B cell (primary cell): ENCODE data around the gene CDH13. TPM values are rescaled to one million over a fixed set of nuclear protein-coding genes. Genes with fewer than 3 reads are reported as not detected.

Source experiments
- ATAC-seq: fragments of 200-7000 bp; cut with Tn5 transposase; one replicate; pipeline ENCODE4 v1.10.0; 2021; ENCODE audit warnings: low read depth, mild to moderate bottlenecking, moderate number of reproducible peaks, moderate library complexity
- CTCF ChIA-PET: fragments of 350-600 bp; sonication (Branson Sonifier 250); formaldehyde crosslinking; loops from one replicate; lab custom pipeline; 2021; ENCODE audit warnings: antibody characterized with exemption, inconsistent platforms; lab: Charles Lee
- POLR2A ChIA-PET: fragments of 350-600 bp; sonication (Branson Sonifier 250); formaldehyde crosslinking; loops from one replicate; lab custom pipeline; 2021; ENCODE audit warnings: antibody characterized with exemption; lab: Charles Lee
- DNase-seq: peaks from one replicate; pipeline ENCODE4 v3.0.0; 2013
- H2AFZ ChIP-seq: 2 replicates; pipeline ENCODE4 v1.6.1; 2012; ENCODE audit warnings: mild to moderate bottlenecking, low read depth, low read length; ENCODE audit not compliant: insufficient read depth, poor library complexity, severe bottlenecking
- H3K27ac ChIP-seq, 2 donors: 1 replicate in 1 of 2; 2 replicates in 1 of 2; pipeline ENCODE4 v1.5.1; 2012 to 2013; ENCODE audit warnings: low read length in 2 of 2, mild to moderate bottlenecking in 2 of 2, moderate library complexity in 1 of 2
- H3K27me3 ChIP-seq, 4 experiments: fragments of 200-600 bp in 1 of 4; sonication (generic) in 1 of 4; replicated peaks in 1 of 4; 1 replicate in 2 of 4; 2 replicates in 2 of 4; pipeline versions ENCODE4 v1.6.1 to v1.7.0; 2013 to 2016; ENCODE audit warnings: low read length in 3 of 4, mild to moderate bottlenecking in 2 of 4, mixed read lengths in 1 of 4, moderate library complexity in 1 of 4; ENCODE audit not compliant: insufficient read depth in 4 of 4, control insufficient read depth in 3 of 4; ENCODE audit errors: control extremely low read depth in 1 of 4
- H3K36me3 ChIP-seq, 2 experiments: replicated peaks in 1 of 2; 1 replicate in 1 of 2; 2 replicates in 1 of 2; pipeline versions ENCODE4 v1.6.1 to v1.7.1; 2013; ENCODE audit warnings: low read length in 1 of 2; ENCODE audit not compliant: insufficient read depth in 2 of 2, control insufficient read depth in 1 of 2; ENCODE audit errors: control extremely low read depth in 1 of 2, extremely low read depth in 1 of 2
- H3K4me1 ChIP-seq, 2 donors: fragments of 200-600 bp in 1 of 2; sonication (generic) in 1 of 2; 1 replicate in 1 of 2; 2 replicates in 1 of 2; pipeline versions ENCODE4 v1.5.1 to v1.6.1; 2013 to 2017; ENCODE audit warnings: low read length in 2 of 2; ENCODE audit not compliant: control insufficient read depth in 2 of 2, insufficient read depth in 2 of 2
- H3K4me2 ChIP-seq: replicated peaks from 2 replicates; pipeline ENCODE3; 2012; ENCODE audit warnings: mild to moderate bottlenecking, low read depth, low read length; ENCODE audit not compliant: poor library complexity, severe bottlenecking
- H3K4me3 ChIP-seq, 5 experiments: fragments of 200-600 bp in 1 of 5; sonication (generic) in 1 of 5; 1 replicate in 3 of 5; 2 replicates in 2 of 5; pipeline versions ENCODE4 v1.5.1 to v1.7.0; 2011 to 2016; ENCODE audit warnings: low read length in 4 of 5, mild to moderate bottlenecking in 4 of 5, low read depth in 2 of 5, control low read depth in 1 of 5, moderate library complexity in 1 of 5; ENCODE audit not compliant: insufficient read depth in 1 of 5; ENCODE audit errors: control extremely low read depth in 1 of 5, extremely low read depth in 1 of 5
- H3K79me2 ChIP-seq: fragments of 200-600 bp; sonication (generic); one replicate; pipeline ENCODE4 v1.6.0; 2016; ENCODE audit warnings: low read length; ENCODE audit not compliant: control insufficient read depth, insufficient read depth
- H3K9ac ChIP-seq: fragments of 200-600 bp; sonication (generic); 2 replicates; pipeline ENCODE4 v1.6.1; 2017; ENCODE audit warnings: mild to moderate bottlenecking, low read length, moderate library complexity
- H3K9me3 ChIP-seq, 3 donors: one replicate each; pipeline versions ENCODE4 v1.6.1 to v1.7.1; 2013; ENCODE audit warnings: low read length in 2 of 3; ENCODE audit not compliant: control insufficient read depth in 2 of 3, insufficient read depth in 1 of 3; ENCODE audit errors: control extremely low read depth in 1 of 3
- H4K20me1 ChIP-seq: 2 replicates; pipeline ENCODE4 v1.6.0; 2012; ENCODE audit warnings: mild to moderate bottlenecking, low read length; ENCODE audit not compliant: insufficient read depth, control insufficient read depth, poor library complexity, severe bottlenecking
- H3K27ac Mint-ChIP-seq: one replicate; pipeline ENCODE4 v1.8.0; 2021; ENCODE audit warnings: mixed read lengths
- H3K27me3 Mint-ChIP-seq: one replicate; pipeline ENCODE4 v1.8.0; 2021; ENCODE audit warnings: mixed read lengths
- H3K4me1 Mint-ChIP-seq: one replicate; pipeline ENCODE4 v1.8.0; 2021; ENCODE audit warnings: mixed read lengths
- H3K4me3 Mint-ChIP-seq: one replicate; pipeline ENCODE4 v1.8.0; 2021; ENCODE audit warnings: mixed read lengths
- H3K9me3 Mint-ChIP-seq: one replicate; pipeline ENCODE4 v1.8.0; 2022; ENCODE audit warnings: mixed read lengths; ENCODE audit not compliant: insufficient read depth
- EZH2 ChIP-seq: IDR thresholded peaks from 2 replicates; pipeline ENCODE4 v1.6.1; 2012; ENCODE audit warnings: borderline replicate concordance, low read depth, mild to moderate bottlenecking, moderate library complexity, low read length; ENCODE audit not compliant: insufficient read depth, poor library complexity, severe bottlenecking
- WGBS: methylation state at CpG from one replicate; pipeline ENCODE4 v1.1.5; 2013; ENCODE audit warnings: missing lambda C conversion rate; ENCODE audit not compliant: insufficient coverage; 5-methylcytosine and 5-hydroxymethylcytosine counted together
- intact Hi-C: fragments of 100-400 bp; cut with micrococcal nuclease; formaldehyde crosslinking; loops from one replicate; pipeline ENCODE4 v1.10.0; 2022
- polyA plus RNA-seq: library from polyadenylated mRNA; depleted of rRNA; stranded (reverse); fragments of >200 nt; gene quantifications from 2 replicates; pipeline ENCODE4 v1.2.3, GENCODE V29; 2012
- total RNA-seq, 2 donors: library from RNA; stranded (reverse); fragments of 120-200 nt in 1 of 2; gene quantifications; 1 replicate in 1 of 2; 2 replicates in 1 of 2; pipeline versions ENCODE4 v1.2.3 to v1.2.4, GENCODE V29; 2013 to 2022
- TF ChIP-seq, protein P1 (sequence below): fragments of 200-600 bp; IDR thresholded peaks from one replicate; pipeline ENCODE4 v1.8.0; 2022; ENCODE audit warnings: antibody characterized with exemption, mild to moderate bottlenecking

Gene CDH13
- total and polyA plus RNA-seq, 2 donors (not counting 1 experiment from before 2014, with no cell fraction given), result not detected

GRCh38 chr16:83669456-83669855 is 1042.7 kb downstream of the CDH13 start:
- Histone ChIP-seq H3K27ac (no peak overlapping the region), H3K9ac (no peak overlapping the region), H3K9me3 (peaks cover 0 to 2% (median 0%) of the 10 kb centered on the region in 3 donors), H3K4me2 (no peak overlapping the region), H3K27me3 (peaks cover 0 to 5% (median 0%) of the 10 kb centered on the region in 4 experiments), H3K79me2 (no peaks in the 10 kb centered on the region), H3K4me3 (no peak overlapping the region), H3K4me1 (no peaks in the 10 kb centered on the region), H2AFZ (no peak overlapping the region), H3K36me3 (no peaks in the 10 kb centered on the region), H4K20me1 (no peaks in the 10 kb centered on the region)
- intact Hi-C loops, result no loop called here
- DNase-seq (no peak), ATAC-seq (no peak)
- Mint-ChIP-seq H3K4me1 (no peaks in the 10 kb centered on the region), H3K27me3 (peaks cover 13% of the 10 kb centered on the region), H3K27ac (no peak overlapping the region), H3K9me3 (no peaks in the 10 kb centered on the region), H3K4me3 (no peak overlapping the region)
- TF ChIP-seq, protein P1, sequence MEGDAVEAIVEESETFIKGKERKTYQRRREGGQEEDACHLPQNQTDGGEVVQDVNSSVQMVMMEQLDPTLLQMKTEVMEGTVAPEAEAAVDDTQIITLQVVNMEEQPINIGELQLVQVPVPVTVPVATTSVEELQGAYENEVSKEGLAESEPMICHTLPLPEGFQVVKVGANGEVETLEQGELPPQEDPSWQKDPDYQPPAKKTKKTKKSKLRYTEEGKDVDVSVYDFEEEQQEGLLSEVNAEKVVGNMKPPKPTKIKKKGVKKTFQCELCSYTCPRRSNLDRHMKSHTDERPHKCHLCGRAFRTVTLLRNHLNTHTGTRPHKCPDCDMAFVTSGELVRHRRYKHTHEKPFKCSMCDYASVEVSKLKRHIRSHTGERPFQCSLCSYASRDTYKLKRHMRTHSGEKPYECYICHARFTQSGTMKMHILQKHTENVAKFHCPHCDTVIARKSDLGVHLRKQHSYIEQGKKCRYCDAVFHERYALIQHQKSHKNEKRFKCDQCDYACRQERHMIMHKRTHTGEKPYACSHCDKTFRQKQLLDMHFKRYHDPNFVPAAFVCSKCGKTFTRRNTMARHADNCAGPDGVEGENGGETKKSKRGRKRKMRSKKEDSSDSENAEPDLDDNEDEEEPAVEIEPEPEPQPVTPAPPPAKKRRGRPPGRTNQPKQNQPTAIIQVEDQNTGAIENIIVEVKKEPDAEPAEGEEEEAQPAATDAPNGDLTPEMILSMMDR, result no peak
- no peak for TF ChIP-seq EZH2
- POLR2A ChIA-PET, result no interaction called here
- CTCF ChIA-PET, result no interaction called here
- no CpG with 5 or more reads among the region's 5 CpGs for WGBS

- no peaks in the 10 kb centered on the region for H4K20me1 ChIP-seq
- H3K27me3 ChIP-seq, result no peaks in the 10 kb centered on the region
- H3K4me1 ChIP-seq, result no peaks in the 10 kb centered on the region
- no peak for ATAC-seq
- no peak overlapping the region for H3K4me3 ChIP-seq
- Mint-ChIP-seq H3K27me3 (peaks cover 28% of the 10 kb centered on the region), H3K4me3 (no peak overlapping the region), H3K27ac (no peak overlapping the region), H3K4me1 (no peaks in the 10 kb centered on the region), H3K9me3 (no peaks in the 10 kb centered on the region)
- no peak overlapping the region for H3K9ac ChIP-seq
- peaks cover 0 to 3% (median 0%) of the 10 kb centered on the region in 3 donors for H3K9me3 ChIP-seq
- 38% methylated on average over 5 of the region's 5 CpGs for WGBS
- no peak for DNase-seq
- intact Hi-C loops, result no loop called here
- no peak overlapping the region for H3K4me2 ChIP-seq
- no peaks in the 10 kb centered on the region for H3K36me3 ChIP-seq
- no peak overlapping the region for H3K27ac ChIP-seq
- POLR2A ChIA-PET, result no interaction called here
- no peak overlapping the region for H2AFZ ChIP-seq
- no peaks in the 10 kb centered on the region for H3K79me2 ChIP-seq
- CTCF ChIA-PET, result interaction anchor here (1.0 kb wide), 1 partner anchor 152 kb away, joined by 6 read pairs; no protein-coding TSS in a partner anchor
- TF ChIP-seq, protein P1, result no peak
- no peak for TF ChIP-seq EZH2
Observed at GRCh38 chr16:83674931-83675535, 1048.3 kb downstream of the CDH13 start.
